Lung microvascular endothelial cell (primary cell): ENCODE results near the gene CLEC1A. TPM values are rescaled to one million over a fixed set of nuclear protein-coding genes. Genes with fewer than 3 reads are reported as not detected.

Experiments
- DNase-seq, 2 donors: peaks; one replicate each; pipeline versions ENCODE4 v3.0.0 to v3.0.0-alpha.2; 2010; ENCODE audit warnings: low read depth in 2 of 2
- total RNA-seq: library from RNA; depleted of rRNA; stranded (reverse); fragments of >200 nt; gene quantifications from 2 replicates; pipeline ENCODE4 v1.2.1, GENCODE V29; 2014

CLEC1A gene
- total RNA-seq, 1 donor from 2014 or later = 12.5 TPM

- no peak for DNase-seq
Measured at GRCh38 chr12:10101648-10102220, 2.9 kb upstream of the CLEC1A start.

GRCh38 chr12:10101042-10101579, 2.3 kb upstream of the CLEC1A start:
- DNase-seq = peak; percentile 9 to 62

GRCh38 chr12:10097521-10097920, 1.3 kb downstream of the CLEC1A start:
- peak; percentile 59 to 83 for DNase-seq

- no peak for DNase-seq
Measured at GRCh38 chr12:10095971-10096370, 2.8 kb downstream of the CLEC1A start.

GRCh38 chr12:10094646-10095395, 4.0 kb downstream of the CLEC1A start:
- peak in 1 of 2 donors; percentile 17 for DNase-seq

- DNase-seq = no peak
Measured at GRCh38 chr12:10088955-10089900, 9.6 kb downstream of the CLEC1A start.

- no peak for DNase-seq
Measured at GRCh38 chr12:10088031-10088430, 10.8 kb downstream of the CLEC1A start.

GRCh38 chr12:10086387-10086786, 12.4 kb downstream of the CLEC1A start:
- no peak for DNase-seq

GRCh38 chr12:10084733-10085132, 14.1 kb downstream of the CLEC1A start:
- DNase-seq = no peak

GRCh38 chr12:10082117-10082874, 16.5 kb downstream of the CLEC1A start:
- peak in 1 of 2 donors; percentile 24 for DNase-seq

GRCh38 chr12:10075451-10075850, 23.3 kb downstream of the CLEC1A start:
- peak; percentile 35 to 51 for DNase-seq

- no peak for DNase-seq
Measured at GRCh38 chr12:10073261-10073660, 25.5 kb downstream of the CLEC1A start.

GRCh38 chr12:10072131-10072530, 26.7 kb downstream of the CLEC1A start:
- no peak for DNase-seq

GRCh38 chr12:10070380-10070779, 28.4 kb downstream of the CLEC1A start:
- DNase-seq = no peak

- no peak for DNase-seq
Measured at GRCh38 chr12:10069976-10070375, 28.8 kb downstream of the CLEC1A start.

- DNase-seq = peak; percentile 92 to 93
Measured at GRCh38 chr12:10069099-10069498, 29.7 kb downstream of the CLEC1A start.

- DNase-seq = peak; percentile 57 to 61
Measured at GRCh38 chr12:10068644-10069043, 30.1 kb downstream of the CLEC1A start.

- DNase-seq = peak; percentile 85 to 97
Measured at GRCh38 chr12:10067942-10068341, 30.8 kb downstream of the CLEC1A start.

GRCh38 chr12:10067264-10067663, 31.5 kb downstream of the CLEC1A start:
- DNase-seq = peak; percentile 17 to 81

- no peak for DNase-seq
Measured at GRCh38 chr12:10065241-10065640, 33.5 kb downstream of the CLEC1A start.

GRCh38 chr12:10058387-10058786, 40.4 kb downstream of the CLEC1A start:
- DNase-seq = no peak
